T-helper 2 cell (primary cell): ENCODE results near the gene TBCD.

Experiments used
- DNase-seq, 5 experiments: peaks; one replicate each; pipeline versions ENCODE4 v3.0.0 to v3.0.0-alpha.2; 2012 to 2022

Gene TBCD

DNA sequence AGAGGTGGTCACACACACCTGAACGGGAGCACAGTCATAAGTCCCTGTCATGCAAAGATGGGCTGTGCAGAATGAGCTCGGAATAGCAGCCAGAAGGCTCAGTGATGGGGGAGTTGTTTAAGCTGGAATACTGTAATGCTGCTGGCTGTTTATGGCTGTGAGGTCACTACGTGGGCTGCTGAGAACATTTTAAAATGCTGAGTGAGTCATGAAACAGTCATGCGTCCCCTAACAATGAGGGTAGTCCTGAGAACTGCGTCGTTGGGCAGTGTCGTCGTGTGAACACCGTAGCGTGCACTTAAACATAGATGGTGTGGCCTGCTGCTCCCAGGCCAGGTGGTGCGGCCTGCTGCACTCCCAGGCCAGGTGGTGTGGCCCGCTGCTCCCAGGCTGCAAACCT lies 39.7 kb downstream of the TBCD start:
- no peak for DNase-seq

DNA sequence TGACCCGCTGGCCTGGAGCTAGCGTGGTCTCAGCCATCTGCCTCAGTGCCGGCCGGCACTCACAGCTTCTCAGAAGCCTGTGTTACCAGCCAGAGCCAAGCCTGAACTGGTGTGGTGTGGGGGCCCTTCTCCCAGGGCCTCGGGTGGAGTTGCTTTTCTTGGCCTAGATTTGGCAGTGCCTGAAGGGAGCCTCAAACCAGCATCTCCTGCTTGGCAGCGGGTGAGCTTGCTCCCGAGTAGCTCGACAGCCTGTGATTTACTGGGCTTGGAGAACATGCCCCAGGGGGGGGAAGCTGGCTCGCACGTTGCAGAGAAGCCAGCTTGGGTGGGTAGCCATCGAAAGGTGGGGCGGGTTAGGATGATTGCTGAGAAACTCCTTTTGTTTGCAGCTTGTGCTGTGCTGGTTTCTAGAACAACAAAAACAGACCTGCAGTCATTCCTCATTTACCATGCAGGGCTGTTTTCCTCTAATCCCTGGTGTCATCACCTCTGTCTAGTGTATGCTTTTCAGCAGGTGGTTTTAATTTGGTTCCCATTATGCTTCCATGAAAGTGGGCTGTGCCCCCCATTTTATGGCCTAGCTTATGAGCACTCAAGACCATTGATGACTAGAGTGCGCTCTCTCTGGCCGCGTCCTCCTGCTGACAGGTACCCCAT lies 42.2 kb downstream of the TBCD start:
- no peak for DNase-seq

DNA sequence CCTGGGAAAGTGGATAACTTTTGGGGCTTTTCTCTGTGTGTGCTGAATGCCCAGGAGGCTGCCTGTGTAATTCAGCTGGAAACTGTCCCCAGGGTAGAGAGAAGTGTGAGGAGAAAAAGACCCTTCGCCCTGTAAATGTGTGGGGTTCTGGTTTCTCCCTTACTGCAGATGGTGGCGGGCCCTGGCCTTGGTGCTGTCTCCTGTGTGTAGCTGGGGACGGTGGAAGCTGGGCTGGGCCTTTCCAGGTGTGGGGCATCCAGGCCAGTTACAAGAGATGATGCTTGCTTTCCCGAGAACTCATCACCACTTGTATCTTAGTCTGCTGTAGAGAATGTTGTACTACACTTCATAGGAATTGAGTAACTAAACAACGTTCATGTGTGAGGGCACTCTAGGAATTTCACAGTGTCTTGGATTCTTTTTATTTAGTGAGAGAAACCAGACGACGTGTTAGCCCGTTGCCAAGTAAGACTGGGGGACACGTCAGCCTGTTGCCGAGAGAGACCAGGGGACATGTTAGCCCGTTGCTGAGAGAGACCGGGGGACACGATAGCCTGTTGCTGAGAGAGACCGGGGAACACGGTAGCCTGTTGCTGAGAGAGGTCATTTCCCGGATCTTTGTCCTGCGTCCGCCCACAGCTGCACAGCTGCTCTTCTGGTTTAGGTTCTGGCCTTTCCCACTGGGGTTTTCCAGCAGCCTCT lies 43.1 kb downstream of the TBCD start:
- no peak for DNase-seq

DNA sequence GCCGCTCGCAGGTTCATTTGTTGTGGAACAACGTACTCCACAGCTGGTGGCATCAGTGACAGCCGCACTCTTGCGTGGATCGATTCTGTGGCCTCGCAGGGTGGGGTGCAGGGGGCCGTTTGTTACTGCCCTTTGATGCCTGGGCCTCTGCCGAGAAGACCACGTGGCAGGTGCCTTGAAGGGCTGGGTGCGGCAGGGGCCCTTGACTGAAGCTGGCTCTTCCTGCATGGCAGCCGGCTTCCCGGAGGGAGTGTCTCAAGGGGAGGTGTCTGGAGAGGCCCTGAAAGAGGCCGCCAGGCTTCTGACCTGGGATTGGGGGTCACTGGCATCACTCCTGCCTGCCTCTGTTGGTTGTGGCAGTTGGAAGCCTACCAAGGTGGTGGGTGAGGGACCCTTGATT lies 43.8 kb downstream of the TBCD start:
- DNase-seq, result no peak

DNA sequence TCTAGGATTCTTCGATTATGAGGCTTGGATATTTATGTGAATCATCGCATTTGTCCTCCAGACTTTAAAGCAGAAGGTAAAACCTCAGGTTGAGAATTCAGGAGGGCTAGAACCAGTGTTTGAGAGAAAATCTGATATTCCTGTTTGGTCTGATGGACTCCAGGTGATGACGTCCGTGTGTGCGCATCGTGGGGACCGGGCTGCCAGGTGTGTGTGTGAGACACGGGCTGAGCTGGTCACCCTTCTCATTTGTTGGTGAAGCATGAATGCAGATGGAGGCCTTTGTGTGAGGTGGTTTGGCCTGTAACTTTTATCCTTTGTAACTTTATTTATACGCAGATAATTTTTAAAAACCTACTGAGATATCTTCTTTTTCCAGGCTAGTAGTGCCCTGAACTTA lies 45.2 kb downstream of the TBCD start:
- no peak for DNase-seq

DNA sequence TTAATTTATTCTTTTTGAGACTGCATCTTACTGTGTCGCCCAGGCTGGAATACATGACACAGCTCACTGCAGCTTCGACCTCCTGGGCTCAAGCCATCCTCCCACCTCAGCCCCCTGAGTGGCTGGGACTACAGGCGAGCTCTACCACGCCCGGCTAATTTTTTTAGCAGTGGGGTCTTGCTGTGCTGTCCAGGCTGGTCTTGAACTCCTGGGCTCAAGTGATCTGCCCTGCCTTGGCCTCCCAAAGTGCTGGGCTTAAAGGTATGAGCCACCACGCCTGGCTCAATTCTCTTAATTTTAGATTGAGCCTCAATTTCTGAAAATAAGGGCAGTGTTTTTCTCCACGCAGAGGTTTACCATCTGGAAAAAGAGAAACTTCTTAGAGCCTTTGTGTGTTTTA lies 46.9 kb downstream of the TBCD start:
- no peak for DNase-seq

DNA sequence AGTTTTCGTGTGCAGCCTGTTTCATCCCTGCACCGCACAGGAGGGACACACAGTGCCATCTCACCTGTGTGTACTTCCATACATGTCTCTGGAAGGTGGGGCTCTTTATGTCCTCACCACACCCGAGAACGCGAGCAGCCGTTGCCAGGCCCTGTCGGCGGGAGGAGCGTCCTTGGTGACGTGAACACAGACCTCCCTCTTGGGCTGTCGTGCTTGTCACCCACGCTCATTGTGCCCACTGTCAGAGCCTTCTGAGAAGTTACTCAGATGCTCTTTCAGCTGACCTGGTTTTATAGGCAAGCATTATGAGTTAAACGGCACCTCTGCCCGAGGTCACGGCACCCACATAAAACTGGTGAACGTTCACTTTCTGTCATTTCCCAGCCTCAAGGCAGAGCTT lies 47.7 kb downstream of the TBCD start:
- no peak for DNase-seq

DNA sequence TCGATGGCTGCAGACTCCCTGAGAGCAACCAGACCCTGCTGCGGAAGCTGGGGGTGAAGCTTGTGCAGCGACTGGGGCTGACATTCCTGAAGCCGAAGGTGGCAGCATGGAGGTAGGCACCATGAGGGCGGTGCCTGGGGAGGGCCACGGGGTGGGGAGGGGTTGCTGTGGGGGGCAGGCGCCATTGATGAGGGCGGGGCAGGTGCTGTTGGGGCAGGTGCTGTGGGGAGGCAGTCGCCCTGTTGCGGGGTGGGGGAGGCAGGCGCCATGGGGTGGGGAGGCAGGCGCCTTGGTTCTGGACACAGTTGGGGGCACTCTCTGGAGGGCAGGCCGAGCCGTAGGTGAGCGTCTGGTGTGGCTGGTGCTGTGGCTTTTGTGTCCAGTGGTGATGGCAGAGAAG lies 49.0 kb downstream of the TBCD start:
- no peak for DNase-seq

DNA sequence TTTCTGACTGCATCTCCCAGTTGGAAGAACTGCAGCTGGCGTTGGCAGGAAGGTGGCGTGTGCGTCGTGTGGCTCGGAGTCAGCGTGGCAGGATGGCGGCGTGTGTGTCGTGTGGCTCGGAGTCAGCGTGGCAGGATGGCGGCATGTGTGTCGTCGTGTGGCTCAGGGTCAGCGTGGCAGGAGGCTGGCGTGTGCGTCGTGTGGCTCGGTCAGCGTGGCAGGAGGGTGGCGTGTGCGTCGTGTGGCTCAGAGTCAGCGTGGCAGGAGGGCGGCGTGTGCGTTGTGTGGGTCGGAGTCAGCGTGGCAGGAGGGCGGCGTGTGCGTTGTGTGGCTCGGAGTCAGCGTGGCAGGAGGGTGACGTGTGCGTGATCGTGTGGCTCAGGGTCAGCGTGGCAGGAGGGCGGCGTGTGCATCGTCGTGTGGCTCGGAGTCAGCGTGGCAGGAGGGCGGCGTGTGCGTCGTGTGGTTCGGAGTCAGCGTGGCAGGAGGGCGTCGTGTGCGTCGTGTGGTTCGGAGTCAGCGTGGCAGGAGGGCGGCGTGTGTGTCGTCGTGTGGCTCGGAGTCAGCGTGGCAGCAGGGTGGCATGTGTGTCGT lies 49.6 kb downstream of the TBCD start:
- no peak for DNase-seq

DNA sequence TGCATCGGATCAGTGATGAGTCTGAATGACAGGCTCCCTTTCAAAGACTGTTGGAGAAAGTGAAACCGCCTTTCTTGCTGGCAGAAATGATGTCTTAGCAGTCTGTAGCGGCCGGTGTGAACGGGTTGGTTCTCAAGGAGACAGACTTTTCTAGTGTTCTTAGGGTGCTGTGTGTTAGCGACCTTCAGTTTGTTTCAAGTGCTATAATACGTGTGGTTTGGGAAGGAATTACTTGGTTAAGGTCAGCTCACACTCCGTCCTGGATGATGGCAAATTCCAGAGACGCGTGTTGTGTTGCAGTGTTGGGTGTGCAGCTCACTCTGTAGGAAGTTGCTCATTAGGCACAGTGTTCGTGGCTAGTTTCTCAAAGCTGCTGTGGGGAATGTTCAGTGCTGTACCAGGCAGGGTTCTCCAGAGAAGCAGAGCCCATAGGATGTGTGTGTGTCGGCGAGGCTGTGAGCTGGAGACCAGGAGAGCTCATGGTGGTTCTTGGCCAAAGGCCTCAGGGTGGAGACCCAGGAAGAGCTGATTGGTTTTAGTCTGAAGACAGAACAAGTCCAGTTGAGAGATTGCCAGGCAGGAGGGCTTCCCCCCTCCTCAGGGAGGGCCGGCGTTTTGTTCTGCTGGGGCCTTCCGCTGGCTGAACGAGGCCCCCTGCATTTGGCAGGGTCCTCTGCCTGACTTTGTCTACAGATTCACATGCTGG lies 50.4 kb downstream of the TBCD start:
- DNase-seq, result no peak

DNA sequence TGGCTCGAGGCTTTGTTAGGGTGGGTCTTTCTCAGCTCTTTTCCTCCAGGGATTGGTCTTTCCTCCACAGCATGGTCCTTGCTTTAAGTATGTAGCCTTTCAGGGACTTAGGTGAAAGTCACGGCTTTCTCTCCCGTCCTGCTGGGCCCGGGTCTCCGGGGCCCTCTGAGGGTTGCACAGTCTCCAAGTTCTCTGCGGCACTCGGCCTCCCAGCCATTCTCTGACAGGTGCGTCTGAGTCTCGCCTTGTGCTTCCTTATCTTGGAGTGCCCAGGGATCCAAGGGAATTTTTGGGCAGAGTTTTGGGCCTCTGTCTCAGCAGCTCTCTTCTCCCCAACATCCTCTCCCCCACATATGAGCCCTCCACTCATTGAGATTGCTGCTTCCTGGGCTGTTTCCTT lies 51.3 kb downstream of the TBCD start:
- DNase-seq, result no peak

DNA sequence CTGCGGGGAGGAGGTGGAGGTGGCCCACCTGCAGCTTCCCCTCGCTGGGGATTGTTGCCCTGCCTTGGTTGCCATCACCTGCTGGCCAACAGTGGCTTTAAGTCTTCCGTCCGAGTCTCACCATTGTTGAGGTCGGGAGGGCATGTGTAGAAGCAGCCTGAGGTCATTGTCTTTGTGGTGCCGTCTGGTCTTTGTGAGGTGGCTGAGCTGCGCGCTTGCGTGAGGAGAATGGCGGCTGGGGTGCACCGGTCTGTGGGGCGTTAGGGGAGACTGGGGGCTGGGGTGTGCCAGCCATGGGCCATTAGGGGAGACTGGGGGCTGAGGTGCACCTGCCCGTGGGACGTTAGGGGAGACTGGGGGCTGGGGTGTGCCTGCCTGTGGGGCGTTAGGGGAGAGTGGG lies 51.7 kb downstream of the TBCD start:
- DNase-seq, result no peak

DNA sequence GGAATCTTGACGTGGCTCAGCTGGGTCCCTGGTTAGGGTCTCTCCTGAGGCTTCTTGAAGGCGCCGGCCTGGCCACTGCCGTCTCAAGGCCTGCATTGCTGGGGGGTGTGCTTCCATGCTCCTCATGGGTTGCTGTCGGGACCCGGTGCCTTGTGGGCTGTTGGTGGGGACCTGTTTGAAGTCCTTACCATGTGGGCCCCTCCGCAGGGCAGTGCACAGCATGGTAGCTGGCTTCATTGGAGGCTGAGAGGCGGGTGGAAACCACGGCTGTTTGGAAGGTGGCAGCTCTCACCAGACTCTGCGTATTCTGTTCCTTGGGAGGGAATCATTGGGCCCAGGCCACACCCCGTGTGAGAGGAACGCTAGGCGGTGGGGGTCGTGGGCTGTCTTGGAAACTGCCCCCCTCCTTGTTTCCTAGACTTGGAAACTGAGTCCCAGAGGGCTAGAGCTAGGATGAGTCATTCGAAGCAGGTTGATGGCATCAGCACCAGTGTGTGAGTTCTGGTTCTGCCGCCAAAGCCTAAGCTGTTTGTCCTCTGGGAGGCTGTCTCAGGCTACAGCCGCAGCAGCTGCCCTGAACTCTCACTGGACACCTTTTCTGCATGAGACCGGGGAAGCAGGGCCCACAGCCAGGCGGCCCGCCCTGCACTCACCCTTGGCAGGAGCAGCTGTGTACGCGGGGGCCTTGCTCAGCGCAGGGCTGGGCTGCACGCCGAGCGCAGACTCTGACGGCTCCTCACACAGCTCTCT lies 52.8 kb downstream of the TBCD start:
- DNase-seq, result no peak

DNA sequence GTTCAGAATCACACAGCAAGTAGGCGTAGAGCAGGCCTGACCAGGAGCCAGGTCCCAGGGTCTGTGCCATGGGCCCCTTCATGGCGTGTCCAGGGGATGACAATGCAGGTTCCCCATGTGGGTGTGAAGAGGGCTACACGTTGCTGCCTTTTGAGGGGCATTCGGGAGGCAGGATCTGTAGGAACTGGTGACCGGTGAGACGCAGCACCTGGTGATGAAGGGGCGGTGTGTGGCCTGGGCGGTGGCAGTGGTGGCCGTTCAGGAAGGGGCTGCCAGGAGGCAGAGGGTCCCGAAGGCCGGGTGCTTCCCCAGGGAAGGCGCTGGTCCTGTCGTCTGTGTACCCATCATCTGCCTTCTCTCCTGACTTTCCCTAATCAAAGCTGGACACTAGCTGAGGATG lies 53.4 kb downstream of the TBCD start:
- no peak for DNase-seq

DNA sequence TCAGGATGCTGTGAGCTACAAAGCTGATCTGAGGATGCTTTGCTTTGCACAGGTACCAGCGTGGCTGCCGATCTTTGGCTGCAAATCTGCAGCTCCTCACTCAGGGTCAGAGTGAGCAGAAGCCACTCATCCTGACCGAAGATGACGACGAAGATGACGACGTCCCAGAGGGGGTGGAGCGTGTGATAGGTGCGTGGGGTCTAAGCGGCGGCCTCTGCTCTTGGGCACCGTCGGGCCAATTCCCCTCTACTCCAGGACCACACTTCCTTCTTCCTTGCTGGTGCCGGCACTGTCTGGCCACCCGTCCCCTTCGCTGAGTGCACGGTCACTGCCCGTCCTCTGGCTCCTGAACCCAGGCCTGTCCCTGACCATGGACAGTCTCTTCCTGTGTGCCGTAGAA lies 54.0 kb downstream of the TBCD start:
- no peak for DNase-seq

DNA sequence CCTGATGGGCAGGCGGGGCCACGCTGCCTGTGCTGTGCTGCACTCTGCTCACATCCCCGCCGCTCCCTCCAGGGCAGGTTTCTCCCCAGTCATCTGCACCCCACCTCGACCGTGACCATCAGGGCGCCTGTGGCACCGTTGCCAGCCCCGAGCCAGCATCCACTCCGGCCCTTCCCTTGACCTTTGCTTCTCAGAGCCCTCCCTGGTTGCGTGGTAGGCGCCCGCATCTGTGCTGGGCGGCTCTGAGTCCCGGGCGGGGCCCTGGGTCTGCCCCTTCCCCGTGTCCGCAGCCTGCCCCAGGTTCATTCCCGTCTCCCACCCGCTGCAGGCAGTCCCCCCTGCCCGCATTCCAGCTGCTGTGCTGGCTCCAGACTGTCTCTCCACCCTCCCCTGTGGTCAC lies 54.8 kb downstream of the TBCD start:
- no peak for DNase-seq

DNA sequence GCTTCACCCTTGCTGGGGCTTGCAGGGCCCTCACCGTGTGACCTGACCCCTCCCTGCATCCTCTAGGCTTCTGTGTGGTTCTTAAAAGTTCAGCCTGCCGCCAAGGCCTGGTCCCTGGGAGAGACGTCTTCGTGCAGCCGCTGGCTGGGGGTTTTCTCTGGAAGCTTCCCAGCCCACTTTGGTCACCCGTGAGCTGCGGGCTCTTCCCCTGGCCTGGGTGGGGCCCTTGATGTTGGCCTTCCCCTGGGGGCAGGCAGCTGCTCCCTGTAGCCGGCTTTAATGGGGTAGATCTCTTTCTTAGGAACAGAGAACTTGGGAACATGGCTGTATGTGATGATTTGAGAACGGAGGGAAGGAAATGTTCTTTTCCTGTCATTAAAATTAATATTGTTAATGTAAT lies 55.2 kb downstream of the TBCD start:
- no peak for DNase-seq

DNA sequence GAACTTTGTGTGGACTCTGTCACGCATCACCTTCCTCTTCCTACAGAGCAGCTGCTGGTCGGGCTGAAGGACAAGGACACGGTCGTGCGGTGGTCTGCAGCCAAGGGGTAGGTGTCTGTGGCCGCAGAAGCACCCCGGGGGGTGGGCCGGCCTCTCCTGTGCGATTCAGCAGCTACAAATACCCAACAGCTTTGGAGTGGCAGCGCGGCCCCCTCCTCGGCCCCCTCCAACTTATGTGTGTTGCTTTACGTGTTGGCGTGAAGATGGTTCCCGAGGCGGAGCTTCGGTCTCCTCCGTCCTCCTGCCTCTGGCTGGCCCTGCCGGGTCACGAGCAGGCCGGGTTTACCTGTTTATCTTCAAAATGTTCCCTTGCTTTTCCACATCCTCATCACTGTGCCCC lies 55.7 kb downstream of the TBCD start:
- DNase-seq, result no peak

DNA sequence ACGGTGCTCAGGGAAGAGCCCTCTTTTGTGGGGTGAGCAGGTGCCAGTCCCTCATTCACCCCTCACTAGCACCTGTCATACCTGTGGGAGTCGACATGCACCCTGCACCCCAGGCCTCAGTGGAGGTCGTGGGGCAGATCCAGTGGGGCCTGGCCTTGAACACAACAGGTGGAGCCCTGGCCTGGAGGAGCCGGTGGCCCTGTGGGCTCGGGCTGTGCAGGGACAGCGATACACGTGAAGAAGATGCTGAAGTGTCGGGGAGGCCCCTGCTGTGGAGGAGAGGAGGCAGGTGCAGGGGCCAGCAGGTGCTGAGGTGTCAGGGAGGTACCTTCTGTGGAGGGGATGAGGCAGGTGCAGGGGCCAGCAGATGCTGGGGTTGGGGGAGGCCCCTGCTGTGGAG lies 56.1 kb downstream of the TBCD start:
- DNase-seq, result no peak

DNA sequence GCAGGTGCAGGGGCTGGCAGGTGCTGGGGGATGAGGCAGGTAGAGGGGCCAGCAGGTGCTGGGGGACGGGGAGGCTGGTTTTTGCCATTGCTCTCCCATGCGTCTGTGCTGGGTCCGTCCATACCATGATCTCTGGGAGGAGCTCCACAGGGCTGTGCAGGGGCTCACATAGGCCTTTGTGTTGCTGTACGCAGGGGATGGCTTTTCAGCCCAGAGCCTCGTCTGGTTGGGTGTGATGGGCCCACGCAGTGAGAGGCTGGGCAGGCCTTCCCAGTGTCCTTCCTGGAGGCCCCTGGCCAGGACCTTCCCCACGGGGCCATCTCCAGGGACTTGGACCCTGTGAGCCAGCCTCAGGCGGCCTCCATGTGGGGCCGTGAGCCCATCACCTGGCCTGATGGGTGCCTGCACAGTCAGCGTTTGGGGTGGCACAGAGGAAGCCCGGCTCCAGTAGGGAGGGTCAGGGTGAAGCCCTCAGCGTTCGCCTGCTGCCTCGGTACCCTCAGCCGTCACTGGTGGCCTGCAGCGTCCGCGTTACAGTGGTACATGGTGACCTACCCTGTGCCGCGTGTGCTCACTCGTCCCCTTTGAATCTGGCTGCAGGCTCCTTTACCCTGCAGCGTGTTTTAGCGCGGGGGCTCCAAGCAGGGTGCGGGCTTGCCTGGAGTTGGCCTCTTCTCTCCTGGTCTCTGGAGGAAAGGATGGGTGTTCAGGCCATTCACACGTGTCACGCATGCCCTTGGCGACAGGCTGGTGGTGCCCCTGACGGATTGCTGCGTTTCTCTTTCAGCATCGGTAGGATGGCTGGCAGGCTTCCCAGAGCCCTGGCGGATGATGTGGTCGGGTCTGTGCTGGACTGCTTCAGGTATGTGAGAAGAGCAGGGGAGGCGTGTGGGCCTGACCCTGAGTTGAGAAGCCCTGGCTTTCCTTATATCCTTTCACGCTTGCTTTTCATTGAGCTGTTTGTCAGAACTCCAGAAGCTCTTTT lies 57.3 kb downstream of the TBCD start:
- DNase-seq, result no peak

DNA sequence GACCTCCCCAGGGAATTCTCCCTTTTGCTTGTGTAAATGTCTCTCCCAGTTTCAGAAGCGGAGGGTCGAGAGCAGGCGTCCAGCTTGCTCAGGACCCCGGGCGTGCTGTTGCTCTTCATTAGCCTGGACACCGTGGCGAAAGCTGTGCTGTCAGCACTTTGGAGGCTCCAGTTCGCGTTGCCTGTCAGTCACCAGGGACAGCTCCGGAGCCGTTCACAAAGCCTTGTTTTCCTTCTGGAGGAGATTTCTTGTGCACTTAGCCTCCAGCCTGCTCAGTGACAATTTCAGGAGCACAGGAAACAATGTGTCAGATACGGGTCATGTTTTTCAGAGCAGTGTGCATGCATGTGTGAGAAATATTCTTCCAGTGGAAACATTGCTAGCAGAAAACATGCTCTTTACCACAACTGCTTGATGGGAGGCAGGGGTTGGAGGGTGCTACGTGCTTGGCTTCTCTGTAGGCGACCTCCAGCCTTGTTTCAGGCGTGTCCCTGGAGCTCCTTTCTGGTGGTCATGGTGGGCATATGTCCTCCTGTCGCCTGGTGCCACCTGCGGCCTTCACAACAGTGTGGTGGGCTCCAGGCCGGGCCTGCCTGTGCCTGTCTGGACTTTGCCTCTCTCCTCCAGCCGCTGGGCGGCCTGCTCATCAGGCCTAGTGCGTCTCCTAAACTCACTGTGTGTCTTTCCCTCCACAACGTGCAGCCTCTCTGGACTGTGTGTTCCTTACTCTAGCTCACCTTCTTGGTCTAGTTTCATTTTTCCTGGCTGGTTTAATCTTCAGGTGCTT lies 59.0 kb downstream of the TBCD start:
- no peak for DNase-seq
